SKM-1 (cell line): Measurements from ENCODE around the gene CAV3.

Experiments
- DNase-seq: peaks from one replicate; lab custom pipeline; 2025; ENCODE audit not compliant: unreplicated experiment; lab: John Stamatoyannopoulos, UW

Gene CAV3

GRCh38 chr3:8734908-8735307, 1.3 kb downstream of the CAV3 start:
- DNase-seq = no peak

- DNase-seq = no peak
Measured at GRCh38 chr3:8736436-8736835, 2.8 kb downstream of the CAV3 start.

GRCh38 chr3:8737301-8737700, 3.7 kb downstream of the CAV3 start:
- DNase-seq = no peak

GRCh38 chr3:8737823-8738222, 4.2 kb downstream of the CAV3 start:
- DNase-seq = no peak

GRCh38 chr3:8738639-8739038, 5.0 kb downstream of the CAV3 start:
- DNase-seq = no peak

- DNase-seq = no peak
Measured at GRCh38 chr3:8739757-8740504, 6.3 kb downstream of the CAV3 start.

GRCh38 chr3:8741581-8742261, 8.1 kb downstream of the CAV3 start:
- no peak for DNase-seq

GRCh38 chr3:8743021-8743601, 9.5 kb downstream of the CAV3 start:
- peak; percentile 25 for DNase-seq

GRCh38 chr3:8743911-8744310, 10.3 kb downstream of the CAV3 start:
- DNase-seq = no peak

- DNase-seq = no peak
Measured at GRCh38 chr3:8745619-8746370, 12.2 kb downstream of the CAV3 start.

GRCh38 chr3:8746780-8747345, 13.3 kb downstream of the CAV3 start:
- no peak for DNase-seq

GRCh38 chr3:8749316-8749715, 15.7 kb downstream of the CAV3 start:
- no peak for DNase-seq

- DNase-seq = no peak
Measured at GRCh38 chr3:8752832-8753231, 19.2 kb downstream of the CAV3 start.

GRCh38 chr3:8755097-8755496, 21.5 kb downstream of the CAV3 start:
- DNase-seq = no peak

GRCh38 chr3:8755564-8756237, 22.1 kb downstream of the CAV3 start:
- DNase-seq = no peak

GRCh38 chr3:8756671-8757070, 23.1 kb downstream of the CAV3 start:
- no peak for DNase-seq

GRCh38 chr3:8757551-8758518, 24.2 kb downstream of the CAV3 start:
- no peak for DNase-seq

GRCh38 chr3:8759038-8759707, 25.6 kb downstream of the CAV3 start:
- no peak for DNase-seq

- no peak for DNase-seq
Measured at GRCh38 chr3:8760091-8760490, 26.5 kb downstream of the CAV3 start.
